Astrocyte (in vitro differentiated cells and primary cell): Measurements from ENCODE around the gene C11orf91.

Source experiments
- EZH2 ChIP-seq: IDR thresholded peaks from 2 replicates; pipeline ENCODE4 v1.6.1; 2012; ENCODE audit warnings: mild to moderate bottlenecking, low read length, inconsistent platforms; ENCODE audit not compliant: insufficient read depth
- TF ChIP-seq, protein P1 (sequence below): IDR thresholded peaks from 2 replicates; pipeline ENCODE4 v1.5.1; 2011; ENCODE audit warnings: low read depth, mild to moderate bottlenecking, inconsistent platforms, low read length, moderate library complexity; ENCODE audit not compliant: insufficient read depth

DNA sequence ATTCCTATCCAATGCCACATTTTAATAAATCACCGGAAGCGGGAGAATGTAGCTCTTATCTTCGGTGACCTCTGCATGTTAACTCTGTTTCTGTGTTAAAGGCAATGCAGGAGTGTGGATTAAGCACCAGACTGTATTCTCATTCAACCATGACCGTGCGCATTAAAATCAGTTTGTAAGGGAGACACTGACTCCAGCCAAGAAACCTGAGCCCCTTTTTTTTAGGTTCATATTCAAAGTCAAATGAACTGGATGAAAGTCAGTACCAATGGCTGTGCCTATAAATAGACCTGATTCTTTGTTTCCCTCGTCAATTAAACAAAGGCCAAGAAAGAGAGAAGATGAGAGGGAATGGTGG is 32.2 kb downstream of the C11orf91 start:
- TF ChIP-seq, protein P1, sequence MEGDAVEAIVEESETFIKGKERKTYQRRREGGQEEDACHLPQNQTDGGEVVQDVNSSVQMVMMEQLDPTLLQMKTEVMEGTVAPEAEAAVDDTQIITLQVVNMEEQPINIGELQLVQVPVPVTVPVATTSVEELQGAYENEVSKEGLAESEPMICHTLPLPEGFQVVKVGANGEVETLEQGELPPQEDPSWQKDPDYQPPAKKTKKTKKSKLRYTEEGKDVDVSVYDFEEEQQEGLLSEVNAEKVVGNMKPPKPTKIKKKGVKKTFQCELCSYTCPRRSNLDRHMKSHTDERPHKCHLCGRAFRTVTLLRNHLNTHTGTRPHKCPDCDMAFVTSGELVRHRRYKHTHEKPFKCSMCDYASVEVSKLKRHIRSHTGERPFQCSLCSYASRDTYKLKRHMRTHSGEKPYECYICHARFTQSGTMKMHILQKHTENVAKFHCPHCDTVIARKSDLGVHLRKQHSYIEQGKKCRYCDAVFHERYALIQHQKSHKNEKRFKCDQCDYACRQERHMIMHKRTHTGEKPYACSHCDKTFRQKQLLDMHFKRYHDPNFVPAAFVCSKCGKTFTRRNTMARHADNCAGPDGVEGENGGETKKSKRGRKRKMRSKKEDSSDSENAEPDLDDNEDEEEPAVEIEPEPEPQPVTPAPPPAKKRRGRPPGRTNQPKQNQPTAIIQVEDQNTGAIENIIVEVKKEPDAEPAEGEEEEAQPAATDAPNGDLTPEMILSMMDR = no peak
- TF ChIP-seq EZH2 = no peak
